Mesothelial cell of epicardium (in vitro differentiated cells): ENCODE measurements around the gene SF3B3. TPM values are rescaled to one million over a fixed set of nuclear protein-coding genes. Genes with fewer than 3 reads are reported as not detected.

Experiments
- DNase-seq, 2 experiments: peaks; one replicate each; pipeline ENCODE4 v3.0.0; 2021; ENCODE audit warnings: low spot score in 2 of 2; ENCODE audit not compliant: unreplicated experiment in 2 of 2
- H3K27ac Mint-ChIP-seq: 2 replicates; pipeline ENCODE4 v1.8.0; 2021; ENCODE audit warnings: mixed read lengths
- H3K27me3 Mint-ChIP-seq: 2 replicates; pipeline ENCODE4 v1.8.0; 2021; ENCODE audit warnings: low read depth, mixed read lengths
- H3K36me3 Mint-ChIP-seq: 2 replicates; pipeline ENCODE4 v1.8.0; 2021; ENCODE audit warnings: mixed read lengths
- H3K4me1 Mint-ChIP-seq: 2 replicates; pipeline ENCODE4 v1.8.0; 2021; ENCODE audit warnings: mixed read lengths
- H3K4me3 Mint-ChIP-seq: 2 replicates; pipeline ENCODE4 v1.8.0; 2021; ENCODE audit warnings: mild to moderate bottlenecking, moderate library complexity, mixed read lengths
- H3K9me3 Mint-ChIP-seq: 2 replicates; pipeline ENCODE4 v1.8.0; 2021; ENCODE audit warnings: mixed read lengths
- CTCF ChIP-seq: fragments of 200-600 bp; sonication (generic); IDR thresholded peaks from one replicate; pipeline ENCODE4 v1.5.0; 2021; ENCODE audit warnings: antibody characterized with exemption; ENCODE audit not compliant: unreplicated experiment
- total RNA-seq: library from RNA; stranded (reverse); gene quantifications from 3 replicates; pipeline ENCODE4 v1.2.1, GENCODE V29; 2021

SF3B3 gene
- total RNA-seq, 1 donor from 2014 or later: 351 TPM

GRCh38 chr16:70578035-70578434, 54.4 kb downstream of the SF3B3 start:
- H3K4me1 Mint-ChIP-seq: peaks cover 17% of the 10 kb centered on the region
- H3K27ac Mint-ChIP-seq: no peak overlapping the region

GRCh38 chr16:70579248-70579647, 55.6 kb downstream of the SF3B3 start:
- no peak overlapping the region for H3K27ac Mint-ChIP-seq
- H3K9me3 Mint-ChIP-seq: no peaks in the 10 kb centered on the region
- no peak overlapping the region for H3K4me3 Mint-ChIP-seq

More at GRCh38 chr16:70578035-70578434, 54.4 kb downstream of the SF3B3 start:
- Mint-ChIP-seq H3K36me3 (peaks cover 4% of the 10 kb centered on the region), H3K9me3 (no peaks in the 10 kb centered on the region), H3K4me3 (no peak overlapping the region), H3K27me3 (no peaks in the 10 kb centered on the region)
- no peak for DNase-seq
- no peak for TF ChIP-seq CTCF

GRCh38 chr16:70579648-70580630, 56.3 kb downstream of the SF3B3 start:
- no peak for TF ChIP-seq CTCF
- H3K27ac Mint-ChIP-seq: no peak overlapping the region
- no peak for DNase-seq
- H3K4me1 Mint-ChIP-seq: peaks cover 9% of the 10 kb centered on the region
- H3K4me3 Mint-ChIP-seq: no peak overlapping the region
- no peaks in the 10 kb centered on the region for H3K27me3 Mint-ChIP-seq
- H3K36me3 Mint-ChIP-seq: no peaks in the 10 kb centered on the region
- no peaks in the 10 kb centered on the region for H3K9me3 Mint-ChIP-seq

More at GRCh38 chr16:70579248-70579647, 55.6 kb downstream of the SF3B3 start:
- TF ChIP-seq CTCF: no peak
- no peaks in the 10 kb centered on the region for H3K27me3 Mint-ChIP-seq
- peaks cover 1% of the 10 kb centered on the region for H3K36me3 Mint-ChIP-seq
- no peak for DNase-seq
- H3K4me1 Mint-ChIP-seq: peaks cover 9% of the 10 kb centered on the region

- no peaks in the 10 kb centered on the region for H3K27me3 Mint-ChIP-seq
- no peaks in the 10 kb centered on the region for H3K9me3 Mint-ChIP-seq
- no peak overlapping the region for H3K27ac Mint-ChIP-seq
- no peak overlapping the region for H3K4me3 Mint-ChIP-seq
- no peak for DNase-seq
- H3K36me3 Mint-ChIP-seq: no peaks in the 10 kb centered on the region
- H3K4me1 Mint-ChIP-seq: peaks cover 5% of the 10 kb centered on the region
- TF ChIP-seq CTCF: no peak
Measured at GRCh38 chr16:70582280-70582978, 58.8 kb downstream of the SF3B3 start.

GRCh38 chr16:70586731-70587130, 63.1 kb downstream of the SF3B3 start:
- no peaks in the 10 kb centered on the region for H3K9me3 Mint-ChIP-seq

More at GRCh38 chr16:70586731-70587130, 63.1 kb downstream of the SF3B3 start:
- Mint-ChIP-seq H3K4me1 (peaks cover 15% of the 10 kb centered on the region), H3K27me3 (no peaks in the 10 kb centered on the region), H3K27ac (no peak overlapping the region), H3K4me3 (no peak overlapping the region), H3K36me3 (no peaks in the 10 kb centered on the region)
- no peak for DNase-seq
- TF ChIP-seq CTCF: no peak
